ENCODE results near the gene MTMR2. TPM values are rescaled to one million over a fixed set of nuclear protein-coding genes. Genes with fewer than 3 reads are reported as not detected.
A peak's percentile ranks its signal among the peaks of the same experiment; 100 is the strongest.

The MTMR2 gene
- total RNA-seq, 1 experiment from 2014 or later: 59.0 TPM

- peaks cover 3% of the 10 kb centered on the region in 2 experiments; a peak in 2 of 4 replicates for H3K4me1 Mint-ChIP-seq
- Histone ChIP-seq H3K4me2 (ENCODE audit: insufficient read depth, insufficient read length, low read length) (no peak overlapping the region), H2AK5ac (ENCODE audit: insufficient read length, low read length) (no peak overlapping the region), H2BK120ac (ENCODE audit: low read depth, low read length, poor library complexity, severe bottlenecking) (no peak overlapping the region), H3K27ac (ENCODE audit: insufficient read length, low read depth, low read length) (no peak overlapping the region), H3K27me3 (ENCODE audit: insufficient read depth, low read length) (no peaks in the 10 kb centered on the region), H3K4ac (ENCODE audit: low read depth, low read length) (no peak overlapping the region), H3K14ac (ENCODE audit: insufficient read depth, low read length) (no peak overlapping the region), H4K5ac (ENCODE audit: insufficient read length, low read depth, low read length) (no peak overlapping the region), H4K8ac (replicated peaks; ENCODE audit: insufficient read length, low read depth, low read length) (no peak overlapping the region), H2BK12ac (ENCODE audit: insufficient read length, low read depth, low read length) (no peak overlapping the region), H3K23ac (ENCODE audit: insufficient read length, low read depth, low read length) (no peak overlapping the region), H3K9me3 (ENCODE audit: control insufficient read depth, low read depth, low read length) (no peaks in the 10 kb centered on the region), H2BK15ac (ENCODE audit: low read depth, low read length) (no peak overlapping the region), H3T11ph (ENCODE audit: low read length) (no peak overlapping the region), H3K4me1 (ENCODE audit: insufficient read depth, low read length) (no peaks in the 10 kb centered on the region), H2BK5ac (ENCODE audit: insufficient read length, low read length) (no peak overlapping the region), H2AFZ (ENCODE audit: low read length) (no peak overlapping the region), H4K91ac (ENCODE audit: insufficient read length, low read depth, low read length) (no peak overlapping the region), H2BK20ac (ENCODE audit: low read depth, low read length, poor library complexity, severe bottlenecking) (no peak overlapping the region), H4K20me1 (ENCODE audit: control insufficient read depth, insufficient read depth, insufficient read length) (no peaks in the 10 kb centered on the region), H3K56ac (ENCODE audit: insufficient read length, low read depth, low read length) (no peak overlapping the region), H3K23me2 (ENCODE audit: insufficient read length, low read depth, low read length, poor library complexity, severe bottlenecking) (no peaks in the 10 kb centered on the region), H3K79me1 (ENCODE audit: insufficient read depth, low read depth, low read length, poor library complexity, severe bottlenecking) (no peaks in the 10 kb centered on the region), H3K9ac (ENCODE audit: extremely low read depth, insufficient read length, low read length) (no peak overlapping the region), H3K79me2 (ENCODE audit: insufficient read depth, low read length) (no peaks in the 10 kb centered on the region), H3K18ac (ENCODE audit: insufficient read length, low read depth, low read length) (no peak overlapping the region)
- WGBS (ENCODE audit: extremely low coverage, insufficient read length, low lambda C conversion rate): no CpG with 5 or more reads among the region's 3 CpGs
- no peak overlapping the region for H3K4me3 Mint-ChIP-seq
- no peaks in the 10 kb centered on the region for H3K9me3 Mint-ChIP-seq
- DNase-seq: peak; percentile 64
- no peaks in the 10 kb centered on the region for H3K27me3 Mint-ChIP-seq (ENCODE audit: low read depth)
- H3K27ac Mint-ChIP-seq: no peak overlapping the region
- peaks cover 11 to 46% (median 42%) of the 10 kb centered on the region in 3 experiments; a peak in 6 of 7 replicates for H3K36me3 Mint-ChIP-seq (ENCODE audit: insufficient read depth in 1 of 3, low read depth in 3 of 3)
- peak; percentile 90 for TF ChIP-seq CTCF (conservative IDR thresholded peaks at IDR 0.05)
Observed at GRCh38 chr11:95835768-95836488, 88.0 kb downstream of the MTMR2 start.

Data from H9 (cell line).